Activated effector memory CD4-positive, alpha-beta T cell treated with anti-CD3 and anti-CD28 coated beads, Interleukin-2, amount 50 U/mL, for 16 hours (primary cell): Measurements from ENCODE around the gene ZNRF4.
"Not testable (repeated sequence)": the region's sequence is repeated elsewhere in the genome, so short reads cannot be mapped to it uniquely, and the experiment has no call there.

Source experiments
- DNase-seq: peaks from one replicate; pipeline ENCODE4 v3.0.0-alpha.2; 2020

The ZNRF4 gene

GRCh38 chr19:5455367-5456129, at the start of gene ZNRF4:
Gene ZNRF4, plus strand, starts transcription at chr19:5455417. Its CDS starts 75 bp downstream, at chr19:5455492.
- no peak for DNase-seq

- not testable (repeated sequence) for DNase-seq
Measured at GRCh38 chr19:5406198-5406597, 49.0 kb upstream of the ZNRF4 start.

- DNase-seq = no peak
Measured at GRCh38 chr19:5406816-5407215, 48.4 kb upstream of the ZNRF4 start.

GRCh38 chr19:5407356-5407755, 47.9 kb upstream of the ZNRF4 start:
- DNase-seq = no peak

GRCh38 chr19:5417495-5418436, 37.5 kb upstream of the ZNRF4 start:
- DNase-seq = no peak

- no peak for DNase-seq
Measured at GRCh38 chr19:5418677-5419076, 36.5 kb upstream of the ZNRF4 start.

- no peak for DNase-seq
Measured at GRCh38 chr19:5420953-5421352, 34.3 kb upstream of the ZNRF4 start.

GRCh38 chr19:5423567-5424125, 31.6 kb upstream of the ZNRF4 start:
- no peak for DNase-seq

GRCh38 chr19:5424192-5424973, 30.8 kb upstream of the ZNRF4 start:
- DNase-seq = no peak

- DNase-seq = no peak
Measured at GRCh38 chr19:5425260-5425659, 30.0 kb upstream of the ZNRF4 start.

- DNase-seq = no peak
Measured at GRCh38 chr19:5430237-5430636, 25.0 kb upstream of the ZNRF4 start.

GRCh38 chr19:5432687-5433086, 22.5 kb upstream of the ZNRF4 start:
- no peak for DNase-seq

- no peak for DNase-seq
Measured at GRCh38 chr19:5434351-5434917, 20.8 kb upstream of the ZNRF4 start.

- DNase-seq = peak; percentile 75
Measured at GRCh38 chr19:5434970-5435641, 20.1 kb upstream of the ZNRF4 start.

- no peak for DNase-seq
Measured at GRCh38 chr19:5435642-5436017, 19.6 kb upstream of the ZNRF4 start.

GRCh38 chr19:5436106-5436947, 18.9 kb upstream of the ZNRF4 start:
- no peak for DNase-seq

- no peak for DNase-seq
Measured at GRCh38 chr19:5436948-5437306, 18.3 kb upstream of the ZNRF4 start.

- not testable (repeated sequence) for DNase-seq
Measured at GRCh38 chr19:5438756-5439155, 16.5 kb upstream of the ZNRF4 start.

GRCh38 chr19:5439452-5439851, 15.8 kb upstream of the ZNRF4 start:
- DNase-seq = no peak

- no peak for DNase-seq
Measured at GRCh38 chr19:5440299-5440698, 14.9 kb upstream of the ZNRF4 start.

- DNase-seq = no peak
Measured at GRCh38 chr19:5443723-5444122, 11.5 kb upstream of the ZNRF4 start.
